ENCODE data around the gene AAMP.

The AAMP gene

DNA sequence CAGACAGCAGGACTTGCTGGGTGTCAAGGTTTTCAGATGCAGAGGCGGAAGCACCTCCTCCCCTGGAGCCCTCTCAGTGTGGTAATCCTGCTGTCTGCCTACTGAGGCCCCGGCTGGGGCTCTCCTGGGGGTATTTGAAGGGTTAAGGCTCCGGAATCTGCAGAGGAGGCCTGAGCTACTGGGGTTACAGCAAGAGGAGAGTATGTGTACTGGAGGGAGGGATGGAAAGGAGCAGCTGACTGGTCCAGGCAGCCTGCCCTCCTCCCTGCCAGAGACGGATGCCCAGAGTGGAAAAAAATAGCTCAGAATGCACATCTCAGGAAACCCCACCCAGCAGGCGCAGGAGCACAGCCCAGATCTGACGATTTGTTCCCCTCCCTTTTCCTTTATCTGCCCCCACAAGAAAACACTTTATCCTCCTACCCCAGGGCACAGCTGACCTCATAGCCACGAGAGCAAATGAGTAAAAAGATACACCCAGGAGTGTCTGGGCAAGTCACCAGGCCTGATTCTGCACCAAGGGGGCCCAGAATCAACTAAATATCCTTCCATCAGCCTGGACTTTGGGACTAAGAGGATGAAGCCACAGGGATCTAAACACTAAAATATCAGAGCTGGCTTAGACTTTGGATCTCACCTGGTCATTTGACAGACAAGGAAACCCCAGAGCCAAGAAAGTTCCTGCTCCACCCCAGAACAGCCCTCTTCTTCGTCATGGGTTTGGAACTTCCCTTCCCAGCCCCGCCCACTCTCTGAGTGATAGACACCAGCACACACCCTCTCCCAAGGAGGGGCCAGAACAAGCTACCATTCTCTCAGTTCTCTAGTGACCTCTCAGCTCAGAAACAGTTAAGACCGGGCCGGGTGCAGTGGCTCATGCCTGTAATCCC, 16.9 kb upstream of the AAMP start:
- TF ChIP-seq, protein P1, sequence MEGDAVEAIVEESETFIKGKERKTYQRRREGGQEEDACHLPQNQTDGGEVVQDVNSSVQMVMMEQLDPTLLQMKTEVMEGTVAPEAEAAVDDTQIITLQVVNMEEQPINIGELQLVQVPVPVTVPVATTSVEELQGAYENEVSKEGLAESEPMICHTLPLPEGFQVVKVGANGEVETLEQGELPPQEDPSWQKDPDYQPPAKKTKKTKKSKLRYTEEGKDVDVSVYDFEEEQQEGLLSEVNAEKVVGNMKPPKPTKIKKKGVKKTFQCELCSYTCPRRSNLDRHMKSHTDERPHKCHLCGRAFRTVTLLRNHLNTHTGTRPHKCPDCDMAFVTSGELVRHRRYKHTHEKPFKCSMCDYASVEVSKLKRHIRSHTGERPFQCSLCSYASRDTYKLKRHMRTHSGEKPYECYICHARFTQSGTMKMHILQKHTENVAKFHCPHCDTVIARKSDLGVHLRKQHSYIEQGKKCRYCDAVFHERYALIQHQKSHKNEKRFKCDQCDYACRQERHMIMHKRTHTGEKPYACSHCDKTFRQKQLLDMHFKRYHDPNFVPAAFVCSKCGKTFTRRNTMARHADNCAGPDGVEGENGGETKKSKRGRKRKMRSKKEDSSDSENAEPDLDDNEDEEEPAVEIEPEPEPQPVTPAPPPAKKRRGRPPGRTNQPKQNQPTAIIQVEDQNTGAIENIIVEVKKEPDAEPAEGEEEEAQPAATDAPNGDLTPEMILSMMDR (conservative IDR thresholded peaks at IDR 0.05; ENCODE audit: low read length) = no peak
- peak; percentile 94 for DNase-seq (ENCODE audit: low read depth)
- H3K4me3 ChIP-seq (ENCODE audit: low read length) = peak overlapping the region; percentile 64

DNA sequence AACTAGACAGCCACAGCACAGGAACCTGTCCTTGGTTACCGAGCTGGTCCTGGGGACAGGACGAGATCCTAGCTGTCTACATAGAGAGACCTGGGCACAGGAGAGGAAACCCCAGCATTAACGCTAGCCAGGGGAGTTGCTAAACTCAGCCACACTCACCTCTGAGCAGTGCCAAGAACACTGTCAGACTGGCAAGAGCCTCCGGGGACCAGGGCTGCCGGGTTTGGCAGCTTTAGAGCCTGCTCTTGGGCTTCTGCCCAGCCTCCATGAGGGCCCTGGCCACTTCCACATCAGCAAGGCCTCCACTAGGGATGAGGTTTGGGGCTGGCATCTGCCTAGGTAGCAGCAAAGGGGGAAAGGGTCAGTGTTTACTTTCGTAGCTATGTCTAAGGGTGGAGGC, 15.7 kb upstream of the AAMP start:
- TF ChIP-seq, protein P1 (conservative IDR thresholded peaks at IDR 0.05; ENCODE audit: low read length) = no peak
- H3K4me3 ChIP-seq (ENCODE audit: low read length) = peak overlapping the region; percentile 64
- DNase-seq (ENCODE audit: low read depth) = peak; percentile 89

DNA sequence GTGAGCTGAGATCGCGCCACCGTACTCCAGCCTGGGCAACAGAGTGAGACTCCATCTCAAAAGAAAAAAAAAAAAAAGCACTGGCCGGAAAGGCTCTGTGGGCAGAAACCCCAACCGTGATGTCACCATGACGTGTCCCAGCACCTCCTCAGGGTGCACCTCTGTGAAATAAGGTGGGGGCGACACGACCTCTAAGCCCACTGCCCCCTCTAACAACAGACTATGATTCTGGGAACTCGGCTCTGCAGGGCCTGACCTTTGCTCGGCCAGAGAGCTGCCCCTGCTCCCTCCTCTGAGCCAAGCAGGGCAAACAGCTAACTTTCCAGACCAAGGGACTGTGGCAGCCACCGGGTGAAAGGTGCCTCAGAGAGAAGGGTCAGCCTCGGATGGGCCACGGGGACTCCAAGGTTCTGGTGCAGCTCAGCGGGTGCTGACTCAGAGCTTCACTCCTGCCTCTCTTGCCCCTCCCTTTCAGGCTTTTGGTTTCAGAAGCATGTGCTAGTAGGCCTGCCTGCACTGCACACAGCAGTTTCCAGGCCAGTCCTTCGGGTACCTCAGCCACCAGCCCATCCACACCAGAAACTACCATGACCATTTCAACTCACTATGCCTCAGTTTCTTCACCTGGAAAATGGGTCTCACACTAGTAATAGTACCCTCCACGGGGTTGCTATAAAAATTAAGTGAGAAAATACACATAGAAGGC, 14.3 kb upstream of the AAMP start:
- peak overlapping the region; percentile 39 for H3K4me3 ChIP-seq (ENCODE audit: low read length)
- DNase-seq (ENCODE audit: low read depth) = peak; percentile 76
- TF ChIP-seq, protein P1 (conservative IDR thresholded peaks at IDR 0.05; ENCODE audit: low read length) = no peak

DNA sequence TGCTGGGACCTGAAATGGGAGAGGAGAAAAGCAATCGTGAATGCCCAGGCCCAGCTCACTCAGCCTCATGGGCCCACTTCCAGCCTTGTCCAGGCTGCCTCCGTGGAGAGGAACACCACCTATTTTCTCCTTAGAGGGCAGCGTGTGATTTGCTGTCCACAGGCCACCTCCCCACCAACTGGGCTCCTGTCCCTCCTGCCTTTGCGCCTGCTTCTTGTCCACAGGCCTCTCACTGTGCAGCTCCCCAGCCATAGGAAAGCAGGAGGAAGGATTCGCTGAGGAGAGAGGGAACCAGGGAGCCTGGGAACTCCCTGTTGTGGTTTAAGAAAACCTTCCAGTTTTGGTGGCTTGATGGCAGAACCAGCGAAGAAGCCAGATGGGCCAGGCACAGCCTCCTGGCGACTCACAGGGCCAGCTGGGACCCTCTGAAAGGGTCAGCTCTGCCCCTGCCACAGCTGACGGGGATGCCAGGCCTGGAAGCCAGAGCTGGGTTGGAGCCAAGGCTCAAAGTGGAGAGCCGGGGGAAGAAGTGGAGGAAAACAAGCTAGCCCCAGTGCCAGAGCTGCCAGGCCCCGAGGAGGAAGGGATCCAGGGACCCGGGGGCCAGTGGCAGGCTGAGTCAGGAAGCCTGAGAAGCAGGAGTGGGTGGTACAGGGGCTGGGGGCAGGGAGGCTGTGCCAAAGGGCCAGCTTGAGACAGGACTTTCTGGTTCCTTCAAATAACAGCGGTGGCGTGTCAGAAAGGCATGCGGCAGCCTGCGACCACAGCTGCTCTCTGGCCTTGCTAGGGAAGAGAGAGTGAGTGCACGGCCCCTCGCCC, 12.4 kb upstream of the AAMP start:
- TF ChIP-seq, protein P1 (conservative IDR thresholded peaks at IDR 0.05; ENCODE audit: low read length) = no peak
- H3K4me3 ChIP-seq (ENCODE audit: low read length) = no peak overlapping the region
- peak; percentile 62 for DNase-seq (ENCODE audit: low read depth)

DNA sequence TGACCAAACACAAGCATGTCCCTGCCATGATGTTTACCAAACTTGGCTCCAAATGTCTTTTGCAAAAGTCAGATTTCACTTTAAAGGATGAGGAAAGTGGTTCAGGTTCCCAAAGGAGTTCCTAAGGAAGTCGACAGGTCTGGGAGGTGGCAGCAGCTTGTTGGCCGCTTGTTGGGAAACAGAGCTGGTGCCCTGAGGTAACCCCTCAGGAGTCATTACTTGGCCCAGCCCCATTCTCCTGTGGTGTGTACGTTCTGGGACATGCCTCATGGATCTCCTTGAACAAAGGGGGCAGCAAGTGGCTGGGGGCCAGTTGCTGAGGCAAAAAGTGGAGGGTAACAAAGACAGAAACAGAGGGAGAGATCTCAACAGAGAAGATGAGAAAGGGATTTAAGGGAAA, 11.5 kb upstream of the AAMP start:
- TF ChIP-seq, protein P1 (conservative IDR thresholded peaks at IDR 0.05; ENCODE audit: low read length) = no peak
- H3K4me3 ChIP-seq (ENCODE audit: low read length) = no peak overlapping the region
- DNase-seq (ENCODE audit: low read depth) = no peak

DNA sequence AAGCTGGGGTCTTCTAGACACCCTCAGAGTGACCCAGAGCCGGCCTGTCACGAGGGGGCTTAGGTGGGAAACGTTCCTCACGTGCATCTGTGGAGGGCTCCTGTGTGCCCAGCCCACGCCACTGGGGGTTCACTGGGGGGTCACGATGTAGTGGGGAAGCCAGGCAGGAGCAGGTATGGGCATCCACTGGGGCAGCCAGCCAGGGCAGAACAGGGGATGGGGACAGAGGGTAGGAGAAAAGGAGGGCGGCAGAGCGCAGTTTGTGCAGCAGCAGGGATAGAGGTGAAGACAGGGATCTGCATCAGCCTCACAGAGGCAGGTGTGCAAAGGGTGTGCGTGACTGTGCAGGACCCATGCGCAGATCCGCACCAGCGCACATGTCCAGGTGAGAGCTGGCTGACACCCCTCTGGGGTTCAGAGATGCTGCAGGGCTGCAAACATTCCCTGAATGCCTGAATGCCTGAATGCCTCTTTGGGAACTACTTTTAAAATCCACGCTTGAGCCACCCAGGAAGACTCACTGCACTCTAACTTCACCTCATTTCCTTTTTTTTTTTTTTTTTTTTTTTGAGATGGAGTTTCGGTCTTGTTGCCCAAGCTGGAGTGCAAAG, 10.4 kb upstream of the AAMP start:
- TF ChIP-seq, protein P1 (conservative IDR thresholded peaks at IDR 0.05; ENCODE audit: low read length) = no peak
- H3K4me3 ChIP-seq (ENCODE audit: low read length) = no peak overlapping the region
- no peak for DNase-seq (ENCODE audit: low read depth)
